HG03045 (cell line): ENCODE results near the gene DUSP1.

Experiments
- ATAC-seq: cut with Tn5 transposase; IDR thresholded peaks from one replicate; pipeline ENCODE4 v1.9.1; 2021; ENCODE audit warnings: mild to moderate bottlenecking, moderate library complexity; ENCODE audit not compliant: unreplicated experiment

Gene DUSP1

GRCh38 chr5:172745838-172746237 lies 25.2 kb downstream of the DUSP1 start:
- ATAC-seq, result no peak

GRCh38 chr5:172745406-172745805 lies 25.6 kb downstream of the DUSP1 start:
- no peak for ATAC-seq

- ATAC-seq, result no peak
Observed at GRCh38 chr5:172744123-172745104, 26.6 kb downstream of the DUSP1 start.

- no peak for ATAC-seq
Observed at GRCh38 chr5:172743112-172743959, 27.7 kb downstream of the DUSP1 start.

GRCh38 chr5:172741206-172741582 lies 29.8 kb downstream of the DUSP1 start:
- ATAC-seq, result no peak

GRCh38 chr5:172740428-172741205 lies 30.4 kb downstream of the DUSP1 start:
- ATAC-seq, result no peak

- no peak for ATAC-seq
Observed at GRCh38 chr5:172739375-172739774, 31.6 kb downstream of the DUSP1 start.

GRCh38 chr5:172736508-172737135 lies 34.4 kb downstream of the DUSP1 start:
- no peak for ATAC-seq

GRCh38 chr5:172735141-172735831 lies 35.7 kb downstream of the DUSP1 start:
- no peak for ATAC-seq

GRCh38 chr5:172733974-172734346 lies 37.0 kb downstream of the DUSP1 start:
- no peak for ATAC-seq

- ATAC-seq, result no peak
Observed at GRCh38 chr5:172733131-172733973, 37.6 kb downstream of the DUSP1 start.

- no peak for ATAC-seq
Observed at GRCh38 chr5:172732201-172732865, 38.7 kb downstream of the DUSP1 start.

- ATAC-seq, result no peak
Observed at GRCh38 chr5:172731680-172732074, 39.3 kb downstream of the DUSP1 start.

- ATAC-seq, result no peak
Observed at GRCh38 chr5:172730981-172731679, 39.9 kb downstream of the DUSP1 start.

GRCh38 chr5:172730222-172730621 lies 40.8 kb downstream of the DUSP1 start:
- ATAC-seq, result no peak

GRCh38 chr5:172729588-172729987 lies 41.4 kb downstream of the DUSP1 start:
- ATAC-seq, result no peak

- no peak for ATAC-seq
Observed at GRCh38 chr5:172728481-172729241, 42.3 kb downstream of the DUSP1 start.
